Esophagus muscularis mucosa (tissue), 4 donors: ENCODE measurements around the gene HES4. TPM values are rescaled to one million over a fixed set of nuclear protein-coding genes. Genes with fewer than 3 reads are reported as not detected.

ENCODE experiments used
- DNase-seq: peaks from one replicate; pipeline ENCODE4 v3.0.0-alpha.2; 2017; ENCODE audit errors: extremely low spot score
- H3K27ac ChIP-seq, 4 donors: fragments of 200-600 bp; sonication (generic); replicated peaks in 1 of 4; 1 replicate in 3 of 4; 2 replicates in 1 of 4; pipeline ENCODE4 v1.5.1; 2016 to 2019; ENCODE audit warnings: mild to moderate bottlenecking in 1 of 4
- H3K27me3 ChIP-seq, 4 donors: fragments of 200-600 bp; sonication (generic); one replicate each; pipeline versions ENCODE4 v1.5.1 to v1.6.0; 2016 to 2019
- H3K36me3 ChIP-seq, 4 donors: fragments of 200-600 bp; sonication (generic); one replicate each; pipeline ENCODE4 v1.5.1; 2016 to 2019
- H3K4me1 ChIP-seq, 4 donors: fragments of 200-600 bp; sonication (generic); one replicate each; pipeline ENCODE4 v1.5.1; 2016 to 2019
- H3K4me3 ChIP-seq, 4 donors: fragments of 200-600 bp; sonication (generic); 1 replicate in 2 of 4; 2 replicates in 2 of 4; pipeline ENCODE4 v1.5.1; 2016 to 2019; ENCODE audit warnings: mild to moderate bottlenecking in 4 of 4, moderate library complexity in 1 of 4
- H3K9me3 ChIP-seq, 4 donors: fragments of 200-600 bp; sonication (generic); 1 replicate in 3 of 4; 2 replicates in 1 of 4; pipeline ENCODE4 v1.5.1; 2016 to 2019
- CTCF ChIP-seq, 3 experiments: fragments of 200-600 bp in 2 of 3; fragments of 450-650 bp in 1 of 3; sonication (generic) in 2 of 3; IDR thresholded peaks; one replicate each; pipeline ENCODE4 v1.5.1; 2017 to 2019; ENCODE audit warnings: antibody characterized with exemption in 3 of 3, mild to moderate bottlenecking in 2 of 3, moderate library complexity in 1 of 3
- EP300 ChIP-seq: sonication (generic); formaldehyde crosslinking; IDR thresholded peaks from one replicate; pipeline ENCODE4 v1.6.1; 2017; ENCODE audit warnings: antibody characterized with exemption
- POLR2A ChIP-seq: fragments of 450-650 bp; IDR thresholded peaks from one replicate; pipeline ENCODE4 v1.6.1; 2017; ENCODE audit warnings: antibody characterized with exemption, moderate library complexity, mild to moderate bottlenecking, low read depth
- POLR2AphosphoS5 ChIP-seq, 2 donors: sonication (generic); formaldehyde crosslinking; IDR thresholded peaks; one replicate each; pipeline ENCODE4 v1.6.1; 2017; ENCODE audit warnings: antibody characterized with exemption in 2 of 2
- WGBS: methylation state at CpG from one replicate; pipeline ENCODE4 v1.1.5; 2018; 5-methylcytosine and 5-hydroxymethylcytosine counted together
- intact Hi-C: fragments of 100-400 bp; cut with DNase I; formaldehyde crosslinking; loops from one replicate; pipeline ENCODE4 v1.15.1; 2023
- total RNA-seq, 4 donors: library from RNA; depleted of rRNA; stranded (reverse); fragments of >200 nt; gene quantifications; one replicate each; pipeline versions ENCODE4 v1.1.0 to v1.2.1, GENCODE V29; 2016

The HES4 gene
- total RNA-seq, 4 donors from 2014 or later = 37.8 to 90.4 (median 65.0) TPM

- Histone ChIP-seq H3K27ac (no peak overlapping the region), H3K27me3 (peaks cover 0 to 27% (median 3%) of the 10 kb centered on the region in 4 donors), H3K9me3 (no peaks in the 10 kb centered on the region), H3K4me1 (peaks cover 16 to 32% (median 23%) of the 10 kb centered on the region in 4 donors), H3K36me3 (peaks cover 0 to 20% (median 15%) of the 10 kb centered on the region in 4 donors), H3K4me3 (peak overlapping the region in 2 of 4 donors; percentile 54 to 55)
- WGBS = 58% methylated on average over 17 of the region's 17 CpGs
- TF ChIP-seq POLR2AphosphoS5 (IDR thresholded peaks at IDR 0.05) = no peak
- no peak for TF ChIP-seq EP300
- no peak for TF ChIP-seq CTCF (IDR thresholded peaks at IDR 0.05)
- no peak for TF ChIP-seq POLR2A
- no peak for DNase-seq
- intact Hi-C loops = no loop called here
Measured at GRCh38 chr1:1039145-1039910, 39.4 kb upstream of the HES4 start.

GRCh38 chr1:1038694-1039093, 38.8 kb upstream of the HES4 start:
- no peak overlapping the region for H3K4me3 ChIP-seq
- peaks cover 0 to 34% (median 9%) of the 10 kb centered on the region in 4 donors for H3K27me3 ChIP-seq
- H3K9me3 ChIP-seq = no peaks in the 10 kb centered on the region
- peaks cover 0 to 13% (median 8%) of the 10 kb centered on the region in 4 donors for H3K36me3 ChIP-seq
- TF ChIP-seq CTCF (IDR thresholded peaks at IDR 0.05) = no peak
- TF ChIP-seq EP300 = no peak
- TF ChIP-seq POLR2A = no peak
- no peak for TF ChIP-seq POLR2AphosphoS5 (IDR thresholded peaks at IDR 0.05)
- WGBS = 78% methylated on average over 5 of the region's 6 CpGs
- no peak for DNase-seq
- intact Hi-C loops = no loop called here
- H3K27ac ChIP-seq = no peak overlapping the region
- H3K4me1 ChIP-seq = peaks cover 22 to 38% (median 30%) of the 10 kb centered on the region in 4 donors

- TF ChIP-seq EP300 (no peak), POLR2A (no peak), POLR2AphosphoS5 (IDR thresholded peaks at IDR 0.05) (no peak), CTCF (IDR thresholded peaks at IDR 0.05) (no peak)
- Histone ChIP-seq H3K9me3 (no peaks in the 10 kb centered on the region), H3K4me3 (no peak overlapping the region), H3K36me3 (peaks cover 0 to 6% (median 0%) of the 10 kb centered on the region in 4 donors), H3K4me1 (peaks cover 31 to 48% (median 40%) of the 10 kb centered on the region in 4 donors), H3K27ac (no peak overlapping the region), H3K27me3 (peaks cover 5 to 44% (median 13%) of the 10 kb centered on the region in 4 donors)
- DNase-seq = no peak
- intact Hi-C loops = no loop called here
- WGBS = 77% methylated on average over 11 of the region's 30 CpGs
Measured at GRCh38 chr1:1037366-1038327, 37.8 kb upstream of the HES4 start.

- no peak for DNase-seq
- H3K4me1 ChIP-seq = peaks cover 32 to 49% (median 41%) of the 10 kb centered on the region in 4 donors
- no peaks in the 10 kb centered on the region for H3K9me3 ChIP-seq
- 95% methylated on average over 19 of the region's 19 CpGs for whole genome bisulfite sequencing
- H3K27ac ChIP-seq = no peak overlapping the region
- H3K4me3 ChIP-seq = no peak overlapping the region
- H3K36me3 ChIP-seq = peaks cover 0 to 6% (median 0%) of the 10 kb centered on the region in 4 donors
- TF ChIP-seq EP300 (no peak), CTCF (IDR thresholded peaks at IDR 0.05) (no peak), POLR2AphosphoS5 (IDR thresholded peaks at IDR 0.05) (no peak), POLR2A (no peak)
- intact Hi-C loops = no loop called here
- H3K27me3 ChIP-seq = peaks cover 10 to 58% (median 13%) of the 10 kb centered on the region in 4 donors
Measured at GRCh38 chr1:1035291-1035943, 35.5 kb upstream of the HES4 start.
